SK-N-SH (cell line): ENCODE results near the gene MOB1A. TPM values are rescaled to one million over a fixed set of nuclear protein-coding genes. Genes with fewer than 3 reads are reported as not detected.

Experiments used
- CTCF ChIA-PET: fragments of 300-600, 350-600 bp; formaldehyde crosslinking; extraction: SDS; loops from one replicate; lab custom pipeline; 2021; lab: Yijun Ruan, JAX
- POLR2A ChIA-PET: fragments of 350-600 bp; sonication (Branson Sonifier 250); formaldehyde crosslinking; extraction: SDS; loops from one replicate; lab custom pipeline; 2020; ENCODE audit warnings: antibody characterized with exemption, inconsistent platforms; lab: Yijun Ruan, JAX
- DNase-seq: peaks from one replicate; pipeline ENCODE4 v3.0.0; 2012
- H2AFZ ChIP-seq: fragments of 200-600 bp; sonication (generic); 2 replicates; pipeline ENCODE4 v1.8.1; 2016; ENCODE audit warnings: antibody characterized with exemption, mild to moderate bottlenecking, low read depth
- H3F3A ChIP-seq: fragments of 200-600 bp; sonication (generic); replicated peaks from 2 replicates; pipeline ENCODE3; 2016; ENCODE audit warnings: antibody characterized with exemption, mild to moderate bottlenecking; ENCODE audit not compliant: insufficient read depth
- H3K27ac ChIP-seq, 2 experiments: fragments of 200-500 bp in 1 of 2; fragments of 200-600 bp in 1 of 2; sonication (Bioruptor generic) in 1 of 2; sonication (generic), shearing (Covaris generic) in 1 of 2; 2 replicates each; pipeline versions ENCODE4 v1.5.1 to v1.6.1; 2014 to 2016; ENCODE audit warnings: low read depth in 2 of 2, inconsistent platforms in 1 of 2, low read length in 1 of 2, mild to moderate bottlenecking in 1 of 2, mixed read lengths in 1 of 2
- H3K27me3 ChIP-seq: fragments of 200-600 bp; sonication (generic), shearing (Covaris generic); 2 replicates; pipeline ENCODE4 v1.6.1; 2016; ENCODE audit warnings: mixed run types; ENCODE audit not compliant: insufficient read depth
- H3K36me3 ChIP-seq, 2 experiments: fragments of 200-500 bp in 1 of 2; fragments of 200-600 bp in 1 of 2; sonication (Bioruptor generic) in 1 of 2; sonication (generic) in 1 of 2; replicated peaks in 1 of 2; 2 replicates each; pipeline versions ENCODE3 to v1.5.1; 2014 to 2016; ENCODE audit warnings: low read length in 1 of 2, mild to moderate bottlenecking in 1 of 2; ENCODE audit not compliant: insufficient read depth in 2 of 2, control insufficient read depth in 1 of 2
- H3K4me1 ChIP-seq, 2 experiments: fragments of 200-500 bp in 1 of 2; fragments of 200-600 bp in 1 of 2; sonication (Bioruptor generic) in 1 of 2; sonication (generic), shearing (Covaris generic) in 1 of 2; 2 replicates each; pipeline versions ENCODE4 v1.5.1 to v1.6.1; 2014 to 2016; ENCODE audit warnings: low read depth in 1 of 2, low read length in 1 of 2, mixed run types in 1 of 2; ENCODE audit not compliant: insufficient read depth in 2 of 2, control insufficient read depth in 1 of 2
- H3K4me2 ChIP-seq: fragments of 200-600 bp; sonication (generic), shearing (Covaris generic); 2 replicates; pipeline ENCODE4 v1.6.1; 2017; ENCODE audit warnings: mixed run types
- H3K4me3 ChIP-seq, 2 experiments: fragments of 200-500 bp in 1 of 2; fragments of 200-600 bp in 1 of 2; sonication (Bioruptor generic) in 1 of 2; sonication (generic), shearing (Covaris generic) in 1 of 2; 2 replicates each; pipeline versions ENCODE4 v1.5.1 to v1.8.1; 2014 to 2016; ENCODE audit warnings: low read depth in 2 of 2, inconsistent platforms in 1 of 2, low read length in 1 of 2, mild to moderate bottlenecking in 1 of 2, mixed read lengths in 1 of 2, moderate library complexity in 1 of 2
- H3K79me2 ChIP-seq: fragments of 200-600 bp; sonication (generic); 2 replicates; pipeline ENCODE4 v1.8.1; 2017; ENCODE audit warnings: mild to moderate bottlenecking; ENCODE audit not compliant: insufficient read depth
- H3K9ac ChIP-seq: fragments of 200-600 bp; sonication (generic); 2 replicates; pipeline ENCODE4 v1.6.1; 2017; ENCODE audit warnings: mixed run types
- H3K9me2 ChIP-seq: fragments of 200-600 bp; sonication (generic); 2 replicates; pipeline ENCODE4 v1.6.1; 2017; ENCODE audit warnings: mixed run types
- H3K9me3 ChIP-seq: fragments of 200-600 bp; sonication (generic); 2 replicates; pipeline ENCODE4 v1.6.1; 2017; ENCODE audit warnings: mixed run types, mild to moderate bottlenecking, moderate library complexity
- H4K20me1 ChIP-seq: fragments of 200-600 bp; sonication (generic); 2 replicates; pipeline ENCODE4 v1.6.1; 2017; ENCODE audit warnings: mild to moderate bottlenecking, mixed run types; ENCODE audit not compliant: insufficient read depth
- CTCF ChIP-seq: fragments of 200-600 bp; sonication (generic); IDR thresholded peaks from 2 replicates; pipeline ENCODE4 v1.6.1; 2017; ENCODE audit warnings: antibody characterized with exemption, mild to moderate bottlenecking, moderate library complexity
- EZH2phosphoT487 ChIP-seq: fragments of 200-600 bp; sonication (generic); IDR thresholded peaks from 2 replicates; pipeline ENCODE4 v1.6.1; 2017; ENCODE audit warnings: low read depth, mixed run types, mild to moderate bottlenecking, antibody characterized with exemption, moderate library complexity, borderline replicate concordance
- FOXM1 ChIP-seq: IDR thresholded peaks from 2 replicates; pipeline ENCODE4 v1.4.0; 2012; ENCODE audit warnings: low read depth, mild to moderate bottlenecking
- GABPA ChIP-seq: IDR thresholded peaks from 2 replicates; pipeline ENCODE4 v1.4.0; 2012; ENCODE audit warnings: low read depth, mild to moderate bottlenecking
- GATA2 ChIP-seq: sonication (generic); formaldehyde crosslinking; IDR thresholded peaks from 2 replicates; pipeline ENCODE4 v1.5.0; 2020; ENCODE audit warnings: mild to moderate bottlenecking, missing genetic modification reagents
- JUND ChIP-seq: IDR thresholded peaks from 2 replicates; pipeline ENCODE4 v1.4.0; 2012
- MEF2A ChIP-seq: IDR thresholded peaks from 2 replicates; pipeline ENCODE4 v1.4.0; 2012; ENCODE audit warnings: low read depth, borderline replicate concordance
- NRF1 ChIP-seq: IDR thresholded peaks from 2 replicates; pipeline ENCODE4 v1.6.1; 2012; ENCODE audit warnings: low read depth, mild to moderate bottlenecking, low read length
- PBX3 ChIP-seq: IDR thresholded peaks from 2 replicates; pipeline ENCODE4; 2012
- POLR2AphosphoS5 ChIP-seq: IDR thresholded peaks from 2 replicates; pipeline ENCODE4 v1.6.1; 2012; ENCODE audit warnings: low read depth, low read length
- REST ChIP-seq: IDR thresholded peaks from 2 replicates; pipeline ENCODE4 v1.6.1; 2012; ENCODE audit warnings: mild to moderate bottlenecking, low read depth, low read length, moderate library complexity
- SIN3A ChIP-seq: IDR thresholded peaks from 2 replicates; pipeline ENCODE4 v1.6.1; 2012; ENCODE audit warnings: low read depth, mild to moderate bottlenecking, low read length, moderate library complexity, borderline replicate concordance
- TCF12 ChIP-seq: IDR thresholded peaks from 2 replicates; pipeline ENCODE4 v1.4.0; 2012
- TEAD4 ChIP-seq: IDR thresholded peaks from 2 replicates; pipeline ENCODE4 v1.4.0; 2012; ENCODE audit warnings: mild to moderate bottlenecking, borderline replicate concordance; ENCODE audit not compliant: insufficient read depth
- USF1 ChIP-seq: IDR thresholded peaks from 2 replicates; pipeline ENCODE4 v1.4.0; 2012; ENCODE audit warnings: low read depth, borderline replicate concordance
- WGBS: methylation state at CpG from one replicate; pipeline ENCODE4 v1.1.6; 2017; ENCODE audit warnings: low lambda C conversion rate; 5-methylcytosine and 5-hydroxymethylcytosine counted together
- polyA plus RNA-seq, 3 experiments: library from polyadenylated mRNA; depleted of rRNA; stranded (reverse); fragments of >200 nt; gene quantifications; 2 replicates each; pipeline ENCODE4 v1.2.3, GENCODE V29; 2012

The MOB1A gene
- polyA plus RNA-seq, 1 of the 3 experiments (the other 2 are of a cell fraction), result 15.3 TPM

- CTCF ChIA-PET, result interaction anchor here (1.0 to 1.1 kb wide), 2 partner anchors 27 to 74 kb away, joined by 3 read pairs; partner anchors contain the start of gene BOLA3
- DNase-seq, result no peak
- no peak for TF ChIP-seq FOXM1
- no peak for TF ChIP-seq TEAD4
- no peak for TF ChIP-seq CTCF
- TF ChIP-seq POLR2AphosphoS5, result no peak; the same call in 1 of the 2 replicates
- no peak for TF ChIP-seq NRF1
- TF ChIP-seq JUND, result no peak
- TF ChIP-seq PBX3, result no peak
- TF ChIP-seq MEF2A, result no peak
- no peak for TF ChIP-seq USF1
- no peak for TF ChIP-seq TCF12
- no peak for TF ChIP-seq EZH2phosphoT487
- TF ChIP-seq SIN3A, result no peak
- TF ChIP-seq GATA2 (CRISPR knock-in tag), result no peak
- TF ChIP-seq GABPA, result no peak
Observed at GRCh38 chr2:74222300-74222650, 43.6 kb upstream of the MOB1A start.

GRCh38 chr2:74221604-74222299 is 43.1 kb upstream of the MOB1A start:
- POLR2A ChIA-PET, result no interaction called here
- H3K79me2 ChIP-seq, result no peaks in the 10 kb centered on the region
- 95% methylated on average over 3 of the region's 6 CpGs for WGBS
- CTCF ChIA-PET, result interaction anchor here (1.0 to 1.1 kb wide), 2 partner anchors 28 to 74 kb away, joined by 3 read pairs; partner anchors contain the start of gene BOLA3
- H2AFZ ChIP-seq, result no peak overlapping the region
- DNase-seq, result no peak
- TF ChIP-seq REST (no peak), POLR2AphosphoS5 (no peak; the same call in 1 of the 2 replicates), GATA2 (CRISPR knock-in tag) (no peak), GABPA (no peak)
- no peak overlapping the region for H3K27ac ChIP-seq
- H3F3A ChIP-seq, result peaks cover 8% of the 10 kb centered on the region
- H3K4me1 ChIP-seq, result no peaks in the 10 kb centered on the region; a peak in 1 of 4 replicates
- no peak overlapping the region for H3K4me2 ChIP-seq
- peaks cover 7 to 16% of the 10 kb centered on the region in 2 experiments for H3K36me3 ChIP-seq
- no peak overlapping the region for H3K9ac ChIP-seq
- H3K9me3 ChIP-seq, result no peaks in the 10 kb centered on the region
- no peaks in the 10 kb centered on the region for H3K9me2 ChIP-seq
- no peak overlapping the region for H3K4me3 ChIP-seq
- H3K27me3 ChIP-seq, result no peaks in the 10 kb centered on the region
- 0 out of 2 replicates have a peak, but pooled peaks cover under 1% of the 10 kb centered on the region for H4K20me1 ChIP-seq

More at GRCh38 chr2:74222300-74222650, 43.6 kb upstream of the MOB1A start:
- POLR2A ChIA-PET, result no interaction called here
- Histone ChIP-seq H3K9me2 (no peaks in the 10 kb centered on the region), H3K9me3 (no peaks in the 10 kb centered on the region), H3K4me2 (no peak overlapping the region), H3K27ac (no peak overlapping the region), H4K20me1 (no peaks in the 10 kb centered on the region), H3K27me3 (no peaks in the 10 kb centered on the region), H2AFZ (no peak overlapping the region), H3K79me2 (no peaks in the 10 kb centered on the region), H3F3A (peaks cover 8% of the 10 kb centered on the region), H3K9ac (no peak overlapping the region), H3K36me3 (peaks cover 6 to 10% of the 10 kb centered on the region in 2 experiments), H3K4me3 (no peak overlapping the region), H3K4me1 (no peaks in the 10 kb centered on the region; a peak in 1 of 4 replicates)
- WGBS, result 93% methylated on average over 6 of the region's 6 CpGs
